ENCODE measurements around the gene MED10. TPM values are rescaled to one million over a fixed set of nuclear protein-coding genes. Genes with fewer than 3 reads are reported as not detected.

The MED10 gene
- total RNA-seq: 10.6 and 11.7 TPM in 2 replicates

GRCh38 chr5:6377905-6378765 is at the start of gene MED10:
Gene MED10 (minus strand): TSS chr5:6378547. CDS start chr5:6378483, 64 bp downstream.

Other genes starting within 250 kb of the MED10 start
- gene UBE2QL1, start 70.3 kb upstream of the MED10 start, total RNA-seq: under 0.01 TPM in 1 of 2 replicates, not detected in the other

Data from smooth muscle cell of trachea (primary cell).